ENCODE results near the gene AATF. TPM values are rescaled to one million over a fixed set of nuclear protein-coding genes. Genes with fewer than 3 reads are reported as not detected.
A peak's percentile ranks its signal among the peaks of the same experiment; 100 is the strongest.

Gene AATF
- total and polyA plus RNA-seq, 10 donors: 28.7 to 59.0 (median 35.2) TPM

GRCh38 chr17:36932694-36933511 is 15.9 kb upstream of the AATF start:
- TF ChIP-seq CTCF (IDR thresholded peaks at IDR 0.05 in 8 of 11, conservative IDR thresholded peaks at IDR 0.05 in 3 of 11) (no peak), POLR2AphosphoS5 (IDR thresholded peaks at IDR 0.05) (no peak), POLR2A (IDR thresholded peaks at IDR 0.05) (no peak)
- Histone ChIP-seq H3K27ac (no peak overlapping the region), H3K4me3 (peak overlapping the region in 2 of 8 donors; percentile 12 to 57), H3K27me3 (replicated peaks in 1 of 7) (peaks cover 30 to 100% (median 99%) of the 10 kb centered on the region in 7 donors), H3K36me3 (no peaks in the 10 kb centered on the region), H3K9me3 (no peaks in the 10 kb centered on the region), H3K4me1 (peaks cover 53 to 82% (median 75%) of the 10 kb centered on the region in 6 donors)
- WGBS, 5 donors: 7 to 10% (median 8%) methylated on average over 38 to 40 of the region's 40 CpGs
- intact Hi-C loops (cut with DNase I; ENCODE audit: low total_unique reads): no loop called here
- DNase-seq: no peak

GRCh38 chr17:36933512-36934143 is 15.1 kb upstream of the AATF start:
- peak overlapping the region in 4 of 8 donors; percentile 12 to 57 (median 25) for H3K4me3 ChIP-seq
- peaks cover 58 to 82% (median 75%) of the 10 kb centered on the region in 6 donors for H3K4me1 ChIP-seq
- no peak for DNase-seq
- no peak overlapping the region for H3K27ac ChIP-seq
- no peak for TF ChIP-seq POLR2AphosphoS5 (IDR thresholded peaks at IDR 0.05)
- no peak for TF ChIP-seq POLR2A (IDR thresholded peaks at IDR 0.05)
- no peak for TF ChIP-seq CTCF (IDR thresholded peaks at IDR 0.05 in 8 of 11, conservative IDR thresholded peaks at IDR 0.05 in 3 of 11)
- no peaks in the 10 kb centered on the region for H3K36me3 ChIP-seq
- H3K27me3 ChIP-seq (replicated peaks in 1 of 7): peaks cover 36 to 100% (median 100%) of the 10 kb centered on the region in 7 donors
- 8 to 13% (median 10%) methylated on average over 22 to 23 of the region's 23 CpGs for WGBS, 5 donors
- no peaks in the 10 kb centered on the region for H3K9me3 ChIP-seq
- intact Hi-C loops (cut with DNase I; ENCODE audit: low total_unique reads): no loop called here

- Histone ChIP-seq H3K9me3 (no peaks in the 10 kb centered on the region), H3K36me3 (no peaks in the 10 kb centered on the region), H3K4me1 (peaks cover 58 to 84% (median 77%) of the 10 kb centered on the region in 6 donors), H3K4me3 (peak overlapping the region in 6 of 8 donors; percentile 12 to 57 (median 25)), H3K27me3 (replicated peaks in 1 of 7) (peaks cover 41 to 100% (median 100%) of the 10 kb centered on the region in 7 donors), H3K27ac (no peak overlapping the region)
- intact Hi-C loops (cut with DNase I; ENCODE audit: low total_unique reads): no loop called here
- 5 to 16% (median 9%) methylated on average over 6 to 26 of the region's 26 CpGs for WGBS, 5 donors
- TF ChIP-seq POLR2AphosphoS5 (IDR thresholded peaks at IDR 0.05): no peak
- TF ChIP-seq CTCF (IDR thresholded peaks at IDR 0.05 in 8 of 11, conservative IDR thresholded peaks at IDR 0.05 in 3 of 11): no peak
- no peak for DNase-seq
Observed at GRCh38 chr17:36934144-36934691, 14.5 kb upstream of the AATF start.
